ENCODE data around the gene RHO.
A peak's percentile ranks its signal among the peaks of the same experiment; 100 is the strongest.

Gene RHO

DNA sequence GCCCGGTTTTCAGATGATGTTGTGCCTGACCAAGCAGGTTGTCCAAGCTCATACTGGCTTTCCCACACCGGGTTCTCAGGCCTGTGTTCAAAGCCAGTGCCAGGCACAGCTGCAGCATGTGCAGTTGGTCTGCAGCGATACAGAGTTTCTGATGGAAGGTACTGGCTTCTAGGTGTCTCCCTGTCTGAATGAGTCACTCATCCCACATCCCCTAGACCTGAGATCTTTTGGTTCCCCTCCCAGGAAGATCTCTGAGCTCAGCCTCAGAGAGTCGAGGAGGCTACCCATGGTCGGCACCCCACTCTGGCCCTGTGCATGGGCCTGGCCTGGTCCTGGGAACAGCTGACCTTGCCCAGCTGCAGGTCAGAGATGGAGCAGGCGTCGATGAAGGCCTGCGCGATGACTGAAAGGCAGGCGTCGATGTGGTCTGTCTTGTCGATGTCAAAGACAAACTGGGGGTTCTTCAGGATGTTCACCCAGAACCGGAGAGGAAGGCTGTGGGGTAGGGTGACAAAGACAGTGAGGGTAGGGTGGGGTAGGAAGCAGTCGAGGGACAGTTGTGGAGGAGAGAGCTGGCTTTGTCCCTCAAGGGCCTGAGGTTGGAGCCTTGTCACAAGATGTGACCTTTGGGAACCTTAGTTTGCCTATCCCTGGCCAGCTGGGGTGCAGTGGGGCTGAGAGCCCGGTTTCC lies 29.8 kb downstream of the RHO start:
- DNase-seq (ENCODE audit: low read depth): no peak
- TF ChIP-seq, protein P1, sequence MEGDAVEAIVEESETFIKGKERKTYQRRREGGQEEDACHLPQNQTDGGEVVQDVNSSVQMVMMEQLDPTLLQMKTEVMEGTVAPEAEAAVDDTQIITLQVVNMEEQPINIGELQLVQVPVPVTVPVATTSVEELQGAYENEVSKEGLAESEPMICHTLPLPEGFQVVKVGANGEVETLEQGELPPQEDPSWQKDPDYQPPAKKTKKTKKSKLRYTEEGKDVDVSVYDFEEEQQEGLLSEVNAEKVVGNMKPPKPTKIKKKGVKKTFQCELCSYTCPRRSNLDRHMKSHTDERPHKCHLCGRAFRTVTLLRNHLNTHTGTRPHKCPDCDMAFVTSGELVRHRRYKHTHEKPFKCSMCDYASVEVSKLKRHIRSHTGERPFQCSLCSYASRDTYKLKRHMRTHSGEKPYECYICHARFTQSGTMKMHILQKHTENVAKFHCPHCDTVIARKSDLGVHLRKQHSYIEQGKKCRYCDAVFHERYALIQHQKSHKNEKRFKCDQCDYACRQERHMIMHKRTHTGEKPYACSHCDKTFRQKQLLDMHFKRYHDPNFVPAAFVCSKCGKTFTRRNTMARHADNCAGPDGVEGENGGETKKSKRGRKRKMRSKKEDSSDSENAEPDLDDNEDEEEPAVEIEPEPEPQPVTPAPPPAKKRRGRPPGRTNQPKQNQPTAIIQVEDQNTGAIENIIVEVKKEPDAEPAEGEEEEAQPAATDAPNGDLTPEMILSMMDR (IDR thresholded peaks at IDR 0.05; ENCODE audit: low read length, missing control alignments): no peak
- H3K4me3 ChIP-seq (replicated peaks; ENCODE audit: low read depth, low read length): no peak overlapping the region

DNA sequence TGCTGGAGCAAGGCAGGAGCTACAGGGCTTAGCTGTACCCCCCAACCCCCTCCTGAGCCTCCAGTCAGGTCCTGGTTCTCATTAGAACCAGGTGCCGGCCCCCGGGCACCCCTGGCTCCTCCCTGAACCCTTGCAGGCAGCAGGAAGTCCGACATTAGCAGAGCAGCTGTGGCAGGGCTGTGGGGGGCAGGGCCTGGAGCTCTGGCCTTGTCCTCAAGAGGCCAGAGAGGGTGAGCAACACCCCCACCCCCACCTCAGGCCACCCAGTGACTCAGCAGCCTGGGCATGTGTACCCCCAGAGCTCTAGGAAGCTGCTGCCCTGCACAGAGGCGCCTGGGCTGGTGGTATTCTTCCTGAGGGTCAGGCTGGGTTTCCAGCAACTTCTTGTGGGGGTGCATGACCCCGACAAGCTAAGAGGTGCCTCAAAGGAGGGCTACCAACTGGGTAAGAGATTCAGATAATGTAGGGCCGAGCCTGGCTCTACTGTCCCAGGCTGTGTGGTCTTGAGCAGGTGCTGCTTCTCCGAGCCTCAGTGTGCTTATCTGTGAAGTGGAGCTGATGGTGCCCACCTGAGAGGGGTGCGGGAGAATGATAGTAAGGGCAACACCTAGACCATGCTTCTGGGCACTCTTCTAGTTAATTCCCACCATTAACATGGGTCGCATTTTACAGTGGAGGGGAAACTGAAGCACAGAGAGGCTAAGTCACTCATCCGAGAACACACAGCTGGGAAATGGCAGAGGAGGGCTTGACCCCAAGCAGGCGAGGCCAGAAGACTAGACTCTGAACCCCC lies 30.5 kb downstream of the RHO start:
- TF ChIP-seq, protein P1 (IDR thresholded peaks at IDR 0.05; ENCODE audit: low read length, missing control alignments): no peak

DNA sequence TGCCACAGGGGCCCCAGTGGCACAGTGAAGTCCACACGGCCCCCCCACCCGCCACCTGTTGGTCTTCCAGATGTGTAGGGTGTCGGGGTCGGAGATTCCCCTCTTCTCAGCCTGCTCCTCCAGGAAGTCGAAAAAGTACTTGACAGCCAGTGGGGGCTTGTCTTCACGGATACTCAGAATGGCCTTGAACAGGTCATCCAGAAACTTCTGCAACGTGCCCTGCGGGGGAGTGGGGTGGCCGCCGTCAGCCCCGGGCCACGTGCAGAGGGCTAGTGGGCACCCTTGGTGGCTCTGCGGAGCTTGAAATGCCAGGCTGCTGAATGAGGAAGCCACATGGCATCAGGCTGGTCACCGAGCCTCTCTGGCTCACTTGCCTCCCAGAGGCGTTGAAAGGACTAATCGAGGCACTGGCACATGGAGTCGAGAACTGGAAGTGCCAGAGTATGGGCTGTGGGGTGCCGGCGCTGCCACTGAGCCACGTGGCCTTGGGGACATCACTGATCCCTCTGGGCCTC lies 31.2 kb downstream of the RHO start:
- H3K4me3 ChIP-seq (replicated peaks; ENCODE audit: low read depth, low read length): no peak overlapping the region
- no peak for DNase-seq (ENCODE audit: low read depth)
- TF ChIP-seq, protein P1 (IDR thresholded peaks at IDR 0.05; ENCODE audit: low read length, missing control alignments): no peak

More for the DNA sequence above, 30.5 kb downstream of the RHO start:
- no peak overlapping the region for H3K4me3 ChIP-seq (replicated peaks; ENCODE audit: low read depth, low read length)
- DNase-seq (ENCODE audit: low read depth): peak; percentile 58

DNA sequence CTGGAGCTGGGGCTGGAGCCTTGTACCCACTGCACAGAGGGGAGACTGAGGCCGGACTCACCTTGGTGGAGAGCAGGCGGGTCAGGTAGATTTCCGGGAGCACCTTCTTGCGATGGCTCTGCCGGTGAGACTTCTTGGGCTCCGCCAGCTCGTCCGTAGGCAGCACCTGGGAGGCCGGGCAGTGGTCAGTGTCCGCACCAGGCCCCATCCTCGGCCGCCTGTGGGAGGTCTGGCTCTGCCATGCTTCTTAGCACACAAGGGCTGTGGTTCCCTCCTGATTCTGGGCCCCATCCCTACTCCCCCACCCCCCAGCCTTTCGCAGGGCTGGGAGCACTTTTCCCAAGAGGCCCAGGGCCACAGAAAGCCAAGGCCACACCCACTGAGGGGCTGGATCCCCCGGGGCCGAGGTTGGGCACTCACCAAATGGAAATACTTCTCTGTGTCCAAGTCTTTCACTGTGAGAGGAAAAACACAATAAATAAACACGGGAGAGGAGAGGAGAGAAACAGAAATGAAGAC lies 31.9 kb downstream of the RHO start:
- TF ChIP-seq, protein P1 (IDR thresholded peaks at IDR 0.05; ENCODE audit: low read length, missing control alignments): no peak
- H3K4me3 ChIP-seq (replicated peaks; ENCODE audit: low read depth, low read length): no peak overlapping the region
- peak; percentile 65 for DNase-seq (ENCODE audit: low read depth)

DNA sequence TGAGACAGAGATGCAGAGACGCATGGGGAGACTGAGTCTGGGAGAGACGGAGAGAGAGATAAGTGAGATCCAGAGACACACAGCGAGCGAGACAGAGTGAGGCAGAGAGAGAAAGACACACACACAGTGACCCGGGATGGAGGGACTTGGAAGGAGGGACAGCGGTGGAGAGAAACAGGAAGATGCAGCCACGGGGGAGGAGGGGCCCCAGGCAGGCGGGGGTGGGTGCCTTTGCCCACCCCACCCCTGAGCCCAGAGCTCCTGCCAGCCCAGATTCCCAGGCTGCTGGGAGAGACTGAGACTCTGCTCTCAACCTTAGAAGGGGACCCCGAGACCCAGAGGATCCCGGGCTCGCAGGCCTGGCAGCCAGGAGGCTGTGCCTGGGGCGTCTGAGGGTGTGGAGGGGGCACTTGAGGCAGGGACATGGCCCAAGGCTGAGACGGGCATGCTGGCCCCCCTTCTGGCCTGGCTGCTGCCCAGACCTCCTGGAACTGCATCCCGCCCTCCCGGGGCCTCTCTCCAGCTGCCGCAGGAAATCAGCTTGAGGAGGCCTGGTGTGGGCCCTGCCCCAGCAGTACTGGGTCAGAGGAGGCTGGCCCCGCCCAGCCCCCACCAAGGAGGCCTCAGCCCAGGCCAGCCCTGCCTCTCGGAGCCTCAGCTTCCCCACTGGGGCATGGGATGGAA lies 32.6 kb downstream of the RHO start:
- no peak overlapping the region for H3K4me3 ChIP-seq (replicated peaks; ENCODE audit: low read depth, low read length)
- TF ChIP-seq, protein P1 (IDR thresholded peaks at IDR 0.05; ENCODE audit: low read length, missing control alignments): no peak
- peak; percentile 85 for DNase-seq (ENCODE audit: low read depth)

DNA sequence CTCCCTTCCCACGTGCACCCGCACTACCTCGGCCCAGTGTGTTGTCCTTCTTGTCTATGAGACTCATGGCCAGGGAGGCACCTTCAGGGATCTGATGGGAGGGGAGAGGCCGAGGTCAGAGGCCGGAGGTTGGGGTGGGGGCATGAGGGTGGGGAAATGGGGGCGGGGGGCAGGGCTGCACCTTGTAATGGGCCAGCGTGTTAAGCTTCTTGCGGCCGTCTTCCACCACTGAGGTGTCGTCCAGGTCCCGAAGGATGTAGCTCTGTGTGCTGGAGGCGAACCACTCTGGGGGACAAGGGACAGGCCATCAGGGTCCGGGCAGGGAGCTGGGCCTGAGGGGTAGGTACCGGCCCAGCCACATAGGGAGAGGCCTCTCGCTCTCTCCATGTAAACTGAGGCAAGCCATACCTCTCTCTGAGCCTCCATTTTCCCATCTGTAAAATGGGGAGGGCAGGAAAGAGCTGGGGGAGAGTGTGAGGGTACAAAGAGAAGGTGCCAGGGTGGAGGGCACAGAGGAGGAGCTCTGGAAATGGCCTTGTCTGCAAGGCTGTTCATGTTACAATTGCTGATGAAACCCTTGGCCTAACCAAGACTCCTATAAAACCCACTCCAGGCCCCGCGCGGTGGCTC lies 33.3 kb downstream of the RHO start:
- TF ChIP-seq, protein P1 (IDR thresholded peaks at IDR 0.05; ENCODE audit: low read length, missing control alignments): no peak
- DNase-seq (ENCODE audit: low read depth): no peak
- no peak overlapping the region for H3K4me3 ChIP-seq (replicated peaks; ENCODE audit: low read depth, low read length)

Data from fibroblast of pulmonary artery (primary cell).